HG03060 (cell line): ENCODE measurements around the gene CACNA1S.

Experiments used
- ATAC-seq: cut with Tn5 transposase; IDR thresholded peaks from one replicate; pipeline ENCODE4 v1.9.1; 2021; ENCODE audit warnings: low read depth, moderate number of reproducible peaks; ENCODE audit not compliant: unreplicated experiment

Gene CACNA1S

GRCh38 chr1:201140941-201141260, 28.7 kb upstream of the CACNA1S start:
- ATAC-seq = no peak

- ATAC-seq = no peak
These were observed 28.2 kb upstream of the CACNA1S start for GRCh38 chr1:201140235-201140940.

GRCh38 chr1:201139756-201140155, 27.5 kb upstream of the CACNA1S start:
- ATAC-seq = no peak

GRCh38 chr1:201139306-201139705, 27.1 kb upstream of the CACNA1S start:
- ATAC-seq = no peak

GRCh38 chr1:201138311-201138840, 26.1 kb upstream of the CACNA1S start:
- ATAC-seq = no peak

- ATAC-seq = no peak
These were observed 25.5 kb upstream of the CACNA1S start for GRCh38 chr1:201137579-201138310.

- ATAC-seq = no peak
These were observed 24.8 kb upstream of the CACNA1S start for GRCh38 chr1:201137024-201137392.

GRCh38 chr1:201136355-201137023, 24.3 kb upstream of the CACNA1S start:
- ATAC-seq = no peak

- ATAC-seq = no peak
These were observed 22.2 kb upstream of the CACNA1S start for GRCh38 chr1:201134405-201134804.

- no peak for ATAC-seq
These were observed 19.2 kb upstream of the CACNA1S start for GRCh38 chr1:201131398-201131797.

GRCh38 chr1:201128962-201129361, 16.7 kb upstream of the CACNA1S start:
- ATAC-seq = no peak

- ATAC-seq = no peak
These were observed 16.2 kb upstream of the CACNA1S start for GRCh38 chr1:201128476-201128875.

- ATAC-seq = no peak
These were observed 15.7 kb upstream of the CACNA1S start for GRCh38 chr1:201127755-201128455.

- no peak for ATAC-seq
These were observed 14.9 kb upstream of the CACNA1S start, which contains the start of gene ASCL5 for GRCh38 chr1:201126832-201127754. TSS of gene ASCL5 (minus strand) at chr1:201127184. CDS start at chr1:201115372, 11,812 bp downstream.

- ATAC-seq = no peak
These were observed 14.2 kb upstream of the CACNA1S start for GRCh38 chr1:201126463-201126831.

GRCh38 chr1:201125800-201126199, 13.6 kb upstream of the CACNA1S start:
- no peak for ATAC-seq

- ATAC-seq = no peak
These were observed 12.8 kb upstream of the CACNA1S start for GRCh38 chr1:201125019-201125418.

- no peak for ATAC-seq
These were observed 11.6 kb upstream of the CACNA1S start for GRCh38 chr1:201123866-201124265.

- no peak for ATAC-seq
These were observed 10.2 kb upstream of the CACNA1S start for GRCh38 chr1:201122321-201122957.
